ENCODE results near the gene SLC45A3. TPM values are rescaled to one million over a fixed set of nuclear protein-coding genes. Genes with fewer than 3 reads are reported as not detected.

SLC45A3 gene
- total and polyA plus RNA-seq, 2 donors (not counting 3 experiments of a cell fraction or from before 2014, with no cell fraction given) = 15.1 to 15.6 TPM

DNA sequence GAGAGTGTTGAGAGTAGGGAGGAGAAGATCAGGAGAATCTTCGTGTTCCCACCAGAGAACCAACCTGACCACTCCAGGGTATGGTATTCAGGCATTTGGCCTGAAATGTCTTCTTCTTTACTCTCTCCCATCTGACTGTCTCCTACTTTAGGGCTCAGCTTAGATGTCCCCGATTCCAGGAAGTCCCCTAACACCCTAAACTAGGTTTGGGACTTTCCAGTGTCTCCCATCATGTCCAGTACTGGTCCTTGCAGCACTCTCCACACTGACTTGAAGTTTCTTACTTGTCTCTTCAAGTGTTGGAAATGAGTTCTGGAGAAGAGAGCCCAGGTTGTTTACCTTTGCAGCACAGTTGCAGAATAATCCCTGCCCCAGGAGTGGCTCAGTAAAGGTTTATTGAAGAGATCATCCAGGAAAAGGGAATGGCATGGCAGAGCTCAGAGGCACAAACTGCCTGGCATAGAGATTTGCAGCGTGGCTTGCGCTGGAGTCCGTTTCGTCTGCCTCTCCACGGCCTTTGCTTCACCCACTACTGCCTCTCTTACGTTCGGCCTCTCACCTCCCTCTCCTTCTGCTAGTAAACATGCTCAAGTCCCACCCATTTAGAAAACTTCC, 42.3 kb downstream of the SLC45A3 start:
- Histone ChIP-seq H3K36me3 (ENCODE audit: control insufficient read depth in 2 of 2, extremely low read depth in 1 of 2, insufficient read depth in 2 of 2, low read length in 2 of 2) (no peaks in the 10 kb centered on the region), H3K27me3 (ENCODE audit: control insufficient read depth in 2 of 2, insufficient read depth in 2 of 2, low read length in 2 of 2) (no peaks in the 10 kb centered on the region), H3K9me3 (replicated peaks; ENCODE audit: control insufficient read depth, insufficient read depth, low read length) (no peaks in the 10 kb centered on the region), H3K4me3 (replicated peaks in 1 of 3; ENCODE audit: insufficient read depth in 1 of 3, low read depth in 1 of 3, low read length in 3 of 3) (no peak overlapping the region), H3K79me2 (ENCODE audit: control insufficient read depth, insufficient read depth, low read length) (no peaks in the 10 kb centered on the region), H2AFZ (ENCODE audit: low read depth, low read length) (no peak overlapping the region), H3K9ac (replicated peaks; ENCODE audit: extremely low read depth, insufficient read depth, low read length) (no peak overlapping the region), H4K20me1 (replicated peaks; ENCODE audit: control insufficient read depth, extremely low read depth, insufficient read depth, low read length) (no peaks in the 10 kb centered on the region), H3K9me1 (replicated peaks; ENCODE audit: control insufficient read depth, extremely low read depth, insufficient read depth, low read length) (no peaks in the 10 kb centered on the region), H3K27ac (ENCODE audit: insufficient read depth, low read depth, low read length) (no peak overlapping the region), H3K4me1 (ENCODE audit: control insufficient read depth, extremely low read depth, insufficient read depth, low read length) (peaks cover 9% of the 10 kb centered on the region), H3K4me2 (ENCODE audit: insufficient read depth, low read length) (no peak overlapping the region)
- POLR2A ChIA-PET = interaction anchor here (0.6 kb wide), 1 partner anchor 47 kb away, joined by 3 read pairs; no protein-coding TSS in a partner anchor
- DNase-seq (ENCODE audit: low read depth, low spot score) (no peak), FAIRE-seq (no peak)
- BruUV-seq (replicated peaks) = no TSS peak
- CTCF ChIA-PET = interaction anchor here (3.1 kb wide), 1 partner anchor 20 kb away, joined by 20 read pairs; no protein-coding TSS in a partner anchor
- TF ChIP-seq, protein P1, sequence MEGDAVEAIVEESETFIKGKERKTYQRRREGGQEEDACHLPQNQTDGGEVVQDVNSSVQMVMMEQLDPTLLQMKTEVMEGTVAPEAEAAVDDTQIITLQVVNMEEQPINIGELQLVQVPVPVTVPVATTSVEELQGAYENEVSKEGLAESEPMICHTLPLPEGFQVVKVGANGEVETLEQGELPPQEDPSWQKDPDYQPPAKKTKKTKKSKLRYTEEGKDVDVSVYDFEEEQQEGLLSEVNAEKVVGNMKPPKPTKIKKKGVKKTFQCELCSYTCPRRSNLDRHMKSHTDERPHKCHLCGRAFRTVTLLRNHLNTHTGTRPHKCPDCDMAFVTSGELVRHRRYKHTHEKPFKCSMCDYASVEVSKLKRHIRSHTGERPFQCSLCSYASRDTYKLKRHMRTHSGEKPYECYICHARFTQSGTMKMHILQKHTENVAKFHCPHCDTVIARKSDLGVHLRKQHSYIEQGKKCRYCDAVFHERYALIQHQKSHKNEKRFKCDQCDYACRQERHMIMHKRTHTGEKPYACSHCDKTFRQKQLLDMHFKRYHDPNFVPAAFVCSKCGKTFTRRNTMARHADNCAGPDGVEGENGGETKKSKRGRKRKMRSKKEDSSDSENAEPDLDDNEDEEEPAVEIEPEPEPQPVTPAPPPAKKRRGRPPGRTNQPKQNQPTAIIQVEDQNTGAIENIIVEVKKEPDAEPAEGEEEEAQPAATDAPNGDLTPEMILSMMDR (IDR thresholded peaks at IDR 0.05; ENCODE audit: extremely low read depth in 1 of 2, insufficient read depth in 1 of 2, low read depth in 1 of 2, low read length in 2 of 2) = no peak
- TF ChIP-seq POLR2A (IDR thresholded peaks at IDR 0.05; ENCODE audit: low read depth, low read length) (no peak), EZH2 (IDR thresholded peaks at IDR 0.05; ENCODE audit: borderline replicate concordance, low read depth, low read length, severe bottlenecking) (no peak), FOS (IDR thresholded peaks at IDR 0.05; ENCODE audit: borderline replicate concordance, insufficient read depth, low read length) (no peak), POLR2AphosphoS5 (IDR thresholded peaks at IDR 0.05; ENCODE audit: insufficient read depth, low read depth, low read length) (no peak), JUN (IDR thresholded peaks at IDR 0.05; ENCODE audit: borderline replicate concordance, insufficient read depth, insufficient read length, low read depth) (no peak), GATA2 (IDR thresholded peaks at IDR 0.05; ENCODE audit: insufficient read depth, insufficient read length, low read depth, low read length) (no peak), MYC (IDR thresholded peaks at IDR 0.05; ENCODE audit: low read depth, low read length) (no peak)
- TF ChIP-seq, protein P2, sequence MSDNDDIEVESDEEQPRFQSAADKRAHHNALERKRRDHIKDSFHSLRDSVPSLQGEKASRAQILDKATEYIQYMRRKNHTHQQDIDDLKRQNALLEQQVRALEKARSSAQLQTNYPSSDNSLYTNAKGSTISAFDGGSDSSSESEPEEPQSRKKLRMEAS (IDR thresholded peaks at IDR 0.05; ENCODE audit: insufficient read depth, insufficient read length) = no peak
- dilution Hi-C loops (cut with MboI; ENCODE audit: extremely low pct_ligation_motif_present, low sequenced_read_pairs) = no loop called here
- intact Hi-C loops (cut with micrococcal nuclease) = no loop called here

Measured in endothelial cell of umbilical vein (primary cell).